ENCODE results near the gene NUP62CL.

Gene NUP62CL

GRCh38 chrX:107117993-107118321 lies 88.3 kb downstream of the NUP62CL start:
- TF ChIP-seq CTCF (IDR thresholded peaks at IDR 0.05; ENCODE audit: extremely low read depth, insufficient read depth, missing control alignments), result no peak
- in situ Hi-C loops (cut with MboI; ENCODE audit: low pct_unique_long_range_greater_than_20kb, low sequenced_read_pairs, unreplicated experiment), result no loop called here
- DNase-seq (ENCODE audit: low spot score), result no peak

- no peak for DNase-seq (ENCODE audit: low spot score)
- in situ Hi-C loops (cut with MboI; ENCODE audit: low pct_unique_long_range_greater_than_20kb, low sequenced_read_pairs, unreplicated experiment), result no loop called here
- TF ChIP-seq CTCF (IDR thresholded peaks at IDR 0.05; ENCODE audit: extremely low read depth, insufficient read depth, missing control alignments), result no peak
Measured at GRCh38 chrX:107107459-107107858, 98.8 kb downstream of the NUP62CL start.

- TF ChIP-seq CTCF (IDR thresholded peaks at IDR 0.05; ENCODE audit: extremely low read depth, insufficient read depth, missing control alignments), result no peak
- in situ Hi-C loops (cut with MboI; ENCODE audit: low pct_unique_long_range_greater_than_20kb, low sequenced_read_pairs, unreplicated experiment), result no loop called here
- DNase-seq (ENCODE audit: low spot score), result no peak
Measured at GRCh38 chrX:107102980-107103379, 103.3 kb downstream of the NUP62CL start.

- in situ Hi-C loops (cut with MboI; ENCODE audit: low pct_unique_long_range_greater_than_20kb, low sequenced_read_pairs, unreplicated experiment), result no loop called here
- no peak for DNase-seq (ENCODE audit: low spot score)
- TF ChIP-seq CTCF (IDR thresholded peaks at IDR 0.05; ENCODE audit: extremely low read depth, insufficient read depth, missing control alignments), result no peak
Measured at GRCh38 chrX:107076158-107076557, 130.1 kb downstream of the NUP62CL start.

Measured in GM13977 (cell line).